ENCODE measurements around the gene ZFYVE21. TPM values are rescaled to one million over a fixed set of nuclear protein-coding genes. Genes with fewer than 3 reads are reported as not detected.

The ZFYVE21 gene
- total RNA-seq, 1 experiment from 2014 or later, result 59.7 TPM

DNA sequence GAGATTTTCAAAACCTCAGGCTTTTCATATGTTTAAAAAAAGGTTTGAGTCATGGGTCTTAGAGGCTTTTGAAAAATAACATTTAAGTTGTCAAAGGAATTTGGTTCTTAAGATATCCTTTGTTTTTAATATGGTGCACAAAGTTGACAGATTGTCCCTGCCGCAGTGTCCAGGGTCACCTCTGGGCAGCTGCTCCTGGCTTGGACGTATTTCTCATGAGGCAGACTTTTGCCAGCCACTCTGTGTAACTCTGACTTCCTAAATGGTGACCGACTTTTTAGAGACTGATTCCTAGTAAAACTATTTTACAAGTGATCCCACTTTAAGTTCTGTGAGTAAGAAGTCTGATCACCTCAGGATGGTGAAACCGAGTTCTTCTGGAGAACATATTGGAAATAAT lies 27.9 kb upstream of the ZFYVE21 start:
- ATAC-seq (no peak), DNase-seq (ENCODE audit: low spot score) (no peak)
- ChIA-PET CTCF (no interaction called here), POLR2A (interaction anchor here (1.0 kb wide), 1 partner anchor 28 kb away, joined by 3 read pairs; the partner anchor contains the start of gene ZFYVE21)
- H3K9me3 Mint-ChIP-seq, result no peaks in the 10 kb centered on the region
- H3K4me1 Mint-ChIP-seq, result no peaks in the 10 kb centered on the region; the same call in 1 of the 2 replicates
- no peak overlapping the region for H3K4me3 Mint-ChIP-seq
- TF ChIP-seq E2F5 (CRISPR knock-in tag; IDR thresholded peaks at IDR 0.05) (no peak), TEAD1 (CRISPR knock-in tag; IDR thresholded peaks at IDR 0.05) (no peak), ZMAT4 (CRISPR knock-in tag; IDR thresholded peaks at IDR 0.05) (no peak), NR1H2 (CRISPR knock-in tag; IDR thresholded peaks at IDR 0.05) (no peak), PREB (CRISPR knock-in tag; IDR thresholded peaks at IDR 0.05; ENCODE audit: borderline replicate concordance) (no peak), CREM (CRISPR knock-in tag; IDR thresholded peaks at IDR 0.05) (no peak), IRF1 (CRISPR knock-in tag; IDR thresholded peaks at IDR 0.05) (no peak), SMAD3 (CRISPR knock-in tag; IDR thresholded peaks at IDR 0.05; ENCODE audit: borderline replicate concordance) (no peak), HMGA2 (CRISPR knock-in tag; IDR thresholded peaks at IDR 0.05) (no peak), CBFB (CRISPR knock-in tag; IDR thresholded peaks at IDR 0.05; ENCODE audit: low read depth) (no peak)
- TF ChIP-seq, protein P1, sequence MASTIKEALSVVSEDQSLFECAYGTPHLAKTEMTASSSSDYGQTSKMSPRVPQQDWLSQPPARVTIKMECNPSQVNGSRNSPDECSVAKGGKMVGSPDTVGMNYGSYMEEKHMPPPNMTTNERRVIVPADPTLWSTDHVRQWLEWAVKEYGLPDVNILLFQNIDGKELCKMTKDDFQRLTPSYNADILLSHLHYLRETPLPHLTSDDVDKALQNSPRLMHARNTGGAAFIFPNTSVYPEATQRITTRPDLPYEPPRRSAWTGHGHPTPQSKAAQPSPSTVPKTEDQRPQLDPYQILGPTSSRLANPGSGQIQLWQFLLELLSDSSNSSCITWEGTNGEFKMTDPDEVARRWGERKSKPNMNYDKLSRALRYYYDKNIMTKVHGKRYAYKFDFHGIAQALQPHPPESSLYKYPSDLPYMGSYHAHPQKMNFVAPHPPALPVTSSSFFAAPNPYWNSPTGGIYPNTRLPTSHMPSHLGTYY (CRISPR knock-in tag; IDR thresholded peaks at IDR 0.05), result no peak
- TF ChIP-seq, protein P2, sequence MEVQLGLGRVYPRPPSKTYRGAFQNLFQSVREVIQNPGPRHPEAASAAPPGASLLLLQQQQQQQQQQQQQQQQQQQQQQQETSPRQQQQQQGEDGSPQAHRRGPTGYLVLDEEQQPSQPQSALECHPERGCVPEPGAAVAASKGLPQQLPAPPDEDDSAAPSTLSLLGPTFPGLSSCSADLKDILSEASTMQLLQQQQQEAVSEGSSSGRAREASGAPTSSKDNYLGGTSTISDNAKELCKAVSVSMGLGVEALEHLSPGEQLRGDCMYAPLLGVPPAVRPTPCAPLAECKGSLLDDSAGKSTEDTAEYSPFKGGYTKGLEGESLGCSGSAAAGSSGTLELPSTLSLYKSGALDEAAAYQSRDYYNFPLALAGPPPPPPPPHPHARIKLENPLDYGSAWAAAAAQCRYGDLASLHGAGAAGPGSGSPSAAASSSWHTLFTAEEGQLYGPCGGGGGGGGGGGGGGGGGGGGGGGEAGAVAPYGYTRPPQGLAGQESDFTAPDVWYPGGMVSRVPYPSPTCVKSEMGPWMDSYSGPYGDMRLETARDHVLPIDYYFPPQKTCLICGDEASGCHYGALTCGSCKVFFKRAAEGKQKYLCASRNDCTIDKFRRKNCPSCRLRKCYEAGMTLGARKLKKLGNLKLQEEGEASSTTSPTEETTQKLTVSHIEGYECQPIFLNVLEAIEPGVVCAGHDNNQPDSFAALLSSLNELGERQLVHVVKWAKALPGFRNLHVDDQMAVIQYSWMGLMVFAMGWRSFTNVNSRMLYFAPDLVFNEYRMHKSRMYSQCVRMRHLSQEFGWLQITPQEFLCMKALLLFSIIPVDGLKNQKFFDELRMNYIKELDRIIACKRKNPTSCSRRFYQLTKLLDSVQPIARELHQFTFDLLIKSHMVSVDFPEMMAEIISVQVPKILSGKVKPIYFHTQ (CRISPR knock-in tag; IDR thresholded peaks at IDR 0.05), result no peak
- H3K27me3 Mint-ChIP-seq (ENCODE audit: low read depth), result no peaks in the 10 kb centered on the region
- H3K27ac Mint-ChIP-seq, result no peak overlapping the region
- peaks cover 41% of the 10 kb centered on the region for H3K36me3 Mint-ChIP-seq

- Mint-ChIP-seq H3K4me3 (no peak overlapping the region), H3K36me3 (peaks cover 34% of the 10 kb centered on the region), H3K27ac (0 out of 2 replicates have a peak overlapping the region, but pooled peaks have one; percentile 89), H3K9me3 (no peaks in the 10 kb centered on the region), H3K4me1 (no peaks in the 10 kb centered on the region; the same call in 1 of the 2 replicates), H3K27me3 (ENCODE audit: low read depth) (no peaks in the 10 kb centered on the region)
- ChIA-PET CTCF (no interaction called here), POLR2A (interaction anchor here (1.0 kb wide), 1 partner anchor 28 kb away, joined by 3 read pairs; the partner anchor contains the start of gene ZFYVE21)
- ATAC-seq, result no peak
- TF ChIP-seq ZNF138 (CRISPR knock-in tag; conservative IDR thresholded peaks at IDR 0.05) (no peak), ZNF671 (CRISPR knock-in tag; IDR thresholded peaks at IDR 0.05) (no peak), KAT7 (CRISPR knock-in tag; IDR thresholded peaks at IDR 0.05; ENCODE audit: borderline replicate concordance) (no peak), NR2C2 (CRISPR knock-in tag; IDR thresholded peaks at IDR 0.05) (no peak), FOXJ3 (CRISPR knock-in tag; IDR thresholded peaks at IDR 0.05; ENCODE audit: borderline replicate concordance) (no peak), ZNF232 (CRISPR knock-in tag; IDR thresholded peaks at IDR 0.05) (no peak)
- TF ChIP-seq, protein P2 (CRISPR knock-in tag; IDR thresholded peaks at IDR 0.05), result no peak
- DNase-seq (ENCODE audit: low spot score), result no peak
These were observed 27.2 kb upstream of the ZFYVE21 start for GRCh38 chr14:103688441-103688840.
